Parathyroid adenoma (tissue), 2 donors: Measurements from ENCODE around the gene LATS2.
"Not testable (repeated sequence)": the region's sequence is repeated elsewhere in the genome, so short reads cannot be mapped to it uniquely, and the experiment has no call there.

Source experiments
- H2AFZ ChIP-seq: fragments of 300-600 bp; sonication (generic); one replicate; pipeline ENCODE4 v1.7.0; 2017; ENCODE audit warnings: antibody characterized with exemption, mild to moderate bottlenecking
- H3K27ac ChIP-seq: fragments of 300-600 bp; sonication (generic); one replicate; pipeline ENCODE4 v1.7.0; 2017
- H3K27me3 ChIP-seq: fragments of 300-600 bp; sonication (generic); one replicate; pipeline ENCODE4 v1.7.0; 2017; ENCODE audit warnings: low read length; ENCODE audit not compliant: control insufficient read depth, insufficient read depth
- H3K36me3 ChIP-seq: fragments of 300-600 bp; sonication (generic); one replicate; pipeline ENCODE4 v1.7.0; 2017; ENCODE audit warnings: low read length; ENCODE audit not compliant: control insufficient read depth, insufficient read depth
- H3K4me1 ChIP-seq: fragments of 300-600 bp; sonication (generic); one replicate; pipeline ENCODE4 v1.7.0; 2017; ENCODE audit warnings: control low read depth
- H3K4me2 ChIP-seq: fragments of 300-600 bp; sonication (generic); one replicate; pipeline ENCODE4 v1.7.0; 2017; ENCODE audit warnings: low read length
- H3K4me3 ChIP-seq: fragments of 300-600 bp; sonication (generic); one replicate; pipeline ENCODE4 v1.7.0; 2017; ENCODE audit warnings: low read depth, low read length
- H3K79me2 ChIP-seq: fragments of 300-600 bp; sonication (generic); one replicate; pipeline ENCODE4 v1.7.0; 2017; ENCODE audit warnings: control low read depth
- H3K9ac ChIP-seq: fragments of 300-600 bp; sonication (generic); one replicate; pipeline ENCODE4 v1.7.0; 2017; ENCODE audit warnings: mild to moderate bottlenecking
- H3K9me3 ChIP-seq: fragments of 300-600 bp; sonication (generic); one replicate; pipeline ENCODE4 v1.7.0; 2017; ENCODE audit warnings: low read length; ENCODE audit not compliant: control insufficient read depth
- TF ChIP-seq, protein P1 (sequence below): fragments of 300-600 bp; sonication (generic); IDR thresholded peaks from one replicate; pipeline ENCODE4 v1.7.0; 2017; ENCODE audit warnings: antibody characterized with exemption, mild to moderate bottlenecking
- donor health status: primary hyperparathyroidism.

The LATS2 gene

DNA sequence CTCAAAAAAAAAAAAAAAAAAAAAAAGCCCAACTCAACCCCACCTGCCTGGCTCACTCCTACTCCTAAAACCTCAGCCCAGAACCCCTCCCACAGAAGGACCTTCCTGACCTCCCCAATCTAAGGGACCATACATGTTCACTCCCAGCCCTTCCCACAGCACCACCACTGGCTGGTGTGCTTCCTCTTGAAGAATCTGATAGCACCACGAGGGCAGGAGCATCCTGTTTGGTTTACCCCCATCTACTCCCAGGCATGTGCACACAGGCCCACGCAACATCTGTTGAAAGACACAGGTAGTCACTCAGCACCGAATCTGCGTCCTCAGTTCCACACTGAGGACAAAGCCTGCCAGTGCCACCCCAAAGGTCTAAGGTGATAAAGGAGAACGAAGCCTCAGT, 8.2 kb downstream of the LATS2 start:
- Histone ChIP-seq H2AFZ (no peak overlapping the region), H3K27me3 (no peaks in the 10 kb centered on the region), H3K79me2 (peaks cover 16% of the 10 kb centered on the region), H3K36me3 (no peaks in the 10 kb centered on the region), H3K9ac (no peak overlapping the region), H3K4me1 (no peaks in the 10 kb centered on the region), H3K4me3 (no peak overlapping the region), H3K9me3 (no peaks in the 10 kb centered on the region), H3K27ac (no peak overlapping the region), H3K4me2 (no peak overlapping the region)
- TF ChIP-seq, protein P1, sequence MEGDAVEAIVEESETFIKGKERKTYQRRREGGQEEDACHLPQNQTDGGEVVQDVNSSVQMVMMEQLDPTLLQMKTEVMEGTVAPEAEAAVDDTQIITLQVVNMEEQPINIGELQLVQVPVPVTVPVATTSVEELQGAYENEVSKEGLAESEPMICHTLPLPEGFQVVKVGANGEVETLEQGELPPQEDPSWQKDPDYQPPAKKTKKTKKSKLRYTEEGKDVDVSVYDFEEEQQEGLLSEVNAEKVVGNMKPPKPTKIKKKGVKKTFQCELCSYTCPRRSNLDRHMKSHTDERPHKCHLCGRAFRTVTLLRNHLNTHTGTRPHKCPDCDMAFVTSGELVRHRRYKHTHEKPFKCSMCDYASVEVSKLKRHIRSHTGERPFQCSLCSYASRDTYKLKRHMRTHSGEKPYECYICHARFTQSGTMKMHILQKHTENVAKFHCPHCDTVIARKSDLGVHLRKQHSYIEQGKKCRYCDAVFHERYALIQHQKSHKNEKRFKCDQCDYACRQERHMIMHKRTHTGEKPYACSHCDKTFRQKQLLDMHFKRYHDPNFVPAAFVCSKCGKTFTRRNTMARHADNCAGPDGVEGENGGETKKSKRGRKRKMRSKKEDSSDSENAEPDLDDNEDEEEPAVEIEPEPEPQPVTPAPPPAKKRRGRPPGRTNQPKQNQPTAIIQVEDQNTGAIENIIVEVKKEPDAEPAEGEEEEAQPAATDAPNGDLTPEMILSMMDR = no peak

DNA sequence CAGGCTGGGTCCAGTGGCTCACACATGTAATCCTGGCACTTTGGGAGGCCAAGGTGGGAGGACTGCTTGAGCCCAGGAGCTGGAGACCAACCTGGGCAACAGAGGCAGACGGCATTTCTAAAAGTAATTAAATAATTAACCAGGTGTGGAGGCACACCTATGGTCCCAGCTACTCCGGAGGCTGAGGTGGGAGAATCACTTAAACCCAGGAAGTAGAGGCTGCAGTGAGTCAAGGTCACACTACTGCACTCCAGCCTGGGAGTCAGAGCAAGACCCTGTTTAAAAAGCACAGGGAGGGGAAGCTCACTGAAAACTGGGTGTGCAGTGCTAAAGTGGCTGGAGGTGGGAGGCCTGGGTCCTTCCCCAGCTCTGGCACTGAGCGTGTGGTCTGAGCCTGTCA, 9.7 kb downstream of the LATS2 start:
- no peak overlapping the region for H2AFZ ChIP-seq
- no peak overlapping the region for H3K4me3 ChIP-seq
- H3K27ac ChIP-seq = no peak overlapping the region
- H3K9me3 ChIP-seq = no peaks in the 10 kb centered on the region
- no peaks in the 10 kb centered on the region for H3K4me1 ChIP-seq
- H3K79me2 ChIP-seq = peaks cover 16% of the 10 kb centered on the region
- H3K27me3 ChIP-seq = no peaks in the 10 kb centered on the region
- TF ChIP-seq, protein P1 = no peak
- H3K4me2 ChIP-seq = no peak overlapping the region
- H3K36me3 ChIP-seq = no peaks in the 10 kb centered on the region
- no peak overlapping the region for H3K9ac ChIP-seq

DNA sequence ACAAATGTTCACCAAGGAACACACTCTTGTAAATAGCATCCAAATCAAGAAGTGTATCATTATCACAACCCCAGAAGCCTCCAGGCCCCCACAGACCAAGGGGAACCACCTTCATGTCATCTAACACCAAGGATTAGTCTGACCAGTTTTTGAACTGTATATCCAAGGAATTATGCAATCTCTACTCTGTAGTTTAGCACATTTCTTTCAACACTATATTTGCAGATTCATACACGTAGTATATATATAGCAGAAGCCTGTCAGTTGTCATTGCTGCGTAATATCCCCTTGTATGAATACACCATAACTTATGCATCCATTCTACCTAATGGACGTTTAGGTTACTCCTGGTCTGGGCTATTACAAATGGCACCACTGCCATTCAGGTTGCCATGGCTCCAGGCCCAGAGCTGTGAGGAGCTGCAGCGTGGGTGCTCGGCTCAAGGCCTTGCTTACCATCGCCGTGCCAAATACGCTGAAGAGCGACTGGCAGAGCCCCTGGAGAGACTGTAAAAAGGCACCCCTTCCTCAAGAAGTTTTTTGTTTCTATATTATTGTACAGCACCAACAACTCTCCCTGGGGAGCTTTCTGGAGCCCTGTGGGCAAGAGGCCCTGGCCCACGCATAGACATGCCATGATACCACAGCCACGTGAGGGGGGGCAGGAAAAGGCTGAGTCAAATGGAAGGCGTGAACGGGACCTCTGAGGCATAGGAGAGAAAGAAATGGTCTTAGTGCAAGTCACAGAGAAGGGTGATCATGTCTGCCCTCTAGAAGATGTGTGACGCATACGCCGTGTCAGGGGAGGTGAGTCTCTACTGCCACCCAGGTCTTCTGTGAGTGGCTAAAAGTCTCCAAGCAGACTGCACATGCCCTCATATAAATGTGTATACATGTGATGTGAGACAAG, 10.8 kb downstream of the LATS2 start:
- Histone ChIP-seq H3K4me3 (no peak overlapping the region), H3K27ac (no peak overlapping the region), H2AFZ (no peak overlapping the region), H3K9ac (no peak overlapping the region), H3K9me3 (no peaks in the 10 kb centered on the region), H3K36me3 (no peaks in the 10 kb centered on the region), H3K4me1 (no peaks in the 10 kb centered on the region), H3K79me2 (peaks cover 12% of the 10 kb centered on the region), H3K4me2 (no peak overlapping the region), H3K27me3 (no peaks in the 10 kb centered on the region)
- TF ChIP-seq, protein P1 = no peak

DNA sequence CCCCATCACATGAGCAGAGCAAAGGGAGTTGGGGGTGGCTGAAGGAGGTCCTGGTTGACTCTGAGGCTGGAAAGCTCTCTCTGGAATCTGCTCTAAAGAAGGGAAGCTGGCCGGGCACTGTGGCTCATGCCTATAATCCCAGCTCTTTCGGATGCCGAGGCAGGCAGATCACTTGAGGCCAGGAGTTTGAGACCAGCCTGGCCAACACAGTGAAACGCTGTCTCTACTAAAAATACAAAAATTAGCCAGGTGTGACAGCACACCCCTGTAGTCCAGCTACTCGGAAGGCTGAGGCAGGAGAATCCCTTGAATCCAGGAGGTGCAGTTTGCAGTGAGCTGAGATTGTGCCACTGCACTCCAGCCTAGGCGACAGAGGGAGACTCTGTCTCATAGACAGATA, 11.7 kb downstream of the LATS2 start:
- not testable (repeated sequence) for H2AFZ ChIP-seq, H3K27ac ChIP-seq

DNA sequence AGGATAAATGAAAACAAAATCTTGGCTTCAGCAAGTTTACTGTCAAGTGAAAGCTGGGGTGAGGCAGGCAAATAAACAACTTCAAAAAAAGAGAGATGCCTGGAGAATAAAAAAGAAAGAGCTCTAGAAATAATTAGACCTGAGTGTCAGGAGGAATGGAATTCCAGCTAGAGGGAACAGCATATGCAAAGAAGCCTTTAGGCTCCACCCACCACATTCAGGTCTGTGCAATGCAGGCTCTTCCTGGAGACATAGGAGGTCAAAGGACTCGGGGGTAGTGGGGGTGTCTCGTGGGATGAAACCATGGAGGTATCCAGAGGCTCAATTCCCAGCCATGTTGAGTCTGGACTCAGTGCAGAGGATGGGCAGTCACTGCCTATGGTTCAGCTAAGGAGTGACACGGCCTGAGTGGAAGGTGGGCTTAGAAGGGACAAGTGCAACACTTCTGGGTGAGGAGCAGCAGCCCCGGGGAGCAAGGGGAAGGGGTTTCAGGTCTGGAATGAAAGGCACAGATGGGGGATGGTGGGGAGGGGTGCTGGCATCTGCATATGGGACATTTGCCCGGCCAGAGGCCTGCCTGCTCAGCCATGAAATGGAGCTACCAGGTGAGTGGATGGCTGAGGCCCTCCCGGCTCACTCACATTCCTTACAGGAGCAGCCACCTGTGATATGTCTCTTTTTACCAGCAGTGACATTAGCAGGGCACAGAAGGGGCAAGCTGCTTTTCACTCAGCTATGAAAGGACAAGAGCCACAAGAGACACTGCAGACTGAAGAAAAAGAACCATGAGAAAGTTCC, 12.3 kb downstream of the LATS2 start:
- no peaks in the 10 kb centered on the region for H3K27me3 ChIP-seq
- no peak overlapping the region for H3K27ac ChIP-seq
- H3K9ac ChIP-seq = no peak overlapping the region
- TF ChIP-seq, protein P1 = no peak
- H2AFZ ChIP-seq = no peak overlapping the region
- H3K4me3 ChIP-seq = no peak overlapping the region
- H3K9me3 ChIP-seq = no peaks in the 10 kb centered on the region
- H3K4me2 ChIP-seq = no peak overlapping the region
- H3K4me1 ChIP-seq = no peaks in the 10 kb centered on the region
- peaks cover 11% of the 10 kb centered on the region for H3K79me2 ChIP-seq
- no peaks in the 10 kb centered on the region for H3K36me3 ChIP-seq

More for the DNA sequence above, 11.7 kb downstream of the LATS2 start:
- not testable (repeated sequence) for H3K36me3 ChIP-seq, H3K9me3 ChIP-seq, H3K4me3 ChIP-seq, H3K9ac ChIP-seq, H3K4me1 ChIP-seq, H3K4me2 ChIP-seq, H3K27me3 ChIP-seq
- peaks cover 11% of the 10 kb centered on the region for H3K79me2 ChIP-seq
